Measurements from ENCODE around the gene SLC39A5. TPM values are rescaled to one million over a fixed set of nuclear protein-coding genes. Genes with fewer than 3 reads are reported as not detected.

The SLC39A5 gene
- total and polyA plus RNA-seq, 8 donors, result 0.15 to 450 (median 8.0) TPM; not detected in 3

GRCh38 chr12:56241424-56242303, 11.8 kb downstream of the SLC39A5 start:
- Histone ChIP-seq H3K27ac (no peak overlapping the region), H3K36me3 (peaks cover 68 to 100% (median 99%) of the 10 kb centered on the region in 4 donors), H3K4me3 (no peak overlapping the region), H3K4me1 (no peaks in the 10 kb centered on the region), H3K27me3 (no peaks in the 10 kb centered on the region), H3K9me3 (no peaks in the 10 kb centered on the region)
- 68 to 83% (median 82%) methylated on average over 9 of the region's 9 CpGs for WGBS, 5 donors
- intact Hi-C loops (cut with DNase I; ENCODE audit: low total_unique reads), result no loop called here
- no peak for DNase-seq
- TF ChIP-seq CTCF (IDR thresholded peaks at IDR 0.05) (no peak), POLR2AphosphoS5 (IDR thresholded peaks at IDR 0.05) (no peak), POLR2A (IDR thresholded peaks at IDR 0.05) (no peak), EP300 (IDR thresholded peaks at IDR 0.05) (no peak)

- Histone ChIP-seq H3K27ac (no peak overlapping the region), H3K4me1 (no peaks in the 10 kb centered on the region), H3K9me3 (no peaks in the 10 kb centered on the region), H3K4me3 (no peak overlapping the region), H3K27me3 (no peaks in the 10 kb centered on the region), H3K36me3 (peaks cover 80 to 100% (median 99%) of the 10 kb centered on the region in 4 donors)
- TF ChIP-seq POLR2AphosphoS5 (IDR thresholded peaks at IDR 0.05) (no peak), CTCF (IDR thresholded peaks at IDR 0.05) (no peak), POLR2A (IDR thresholded peaks at IDR 0.05) (no peak), EP300 (IDR thresholded peaks at IDR 0.05) (no peak)
- 75 to 89% (median 84%) methylated on average over 5 to 13 of the region's 13 CpGs for WGBS, 5 donors
- no peak for DNase-seq
- intact Hi-C loops (cut with DNase I; ENCODE audit: low total_unique reads), result no loop called here
Measured at GRCh38 chr12:56242986-56243385, 13.1 kb downstream of the SLC39A5 start.

GRCh38 chr12:56243731-56244181, 13.9 kb downstream of the SLC39A5 start:
- WGBS, 5 donors, result 33 to 64% (median 47%) methylated on average over 3 of the region's 3 CpGs
- no peaks in the 10 kb centered on the region for H3K4me1 ChIP-seq
- H3K27ac ChIP-seq, result no peak overlapping the region
- peaks cover 88 to 100% (median 100%) of the 10 kb centered on the region in 4 donors for H3K36me3 ChIP-seq
- intact Hi-C loops (cut with DNase I; ENCODE audit: low total_unique reads), result no loop called here
- H3K27me3 ChIP-seq, result no peaks in the 10 kb centered on the region
- no peaks in the 10 kb centered on the region for H3K9me3 ChIP-seq
- DNase-seq, result peak; percentile 28 to 70
- TF ChIP-seq POLR2A (IDR thresholded peaks at IDR 0.05), result no peak
- no peak overlapping the region for H3K4me3 ChIP-seq

- no peaks in the 10 kb centered on the region for H3K27me3 ChIP-seq
- peaks cover 90 to 100% (median 100%) of the 10 kb centered on the region in 4 donors for H3K36me3 ChIP-seq
- 82 to 92% (median 91%) methylated on average over 14 of the region's 14 CpGs for WGBS, 5 donors
- DNase-seq, result no peak
- H3K4me1 ChIP-seq, result no peaks in the 10 kb centered on the region
- H3K4me3 ChIP-seq, result no peak overlapping the region
- H3K9me3 ChIP-seq, result no peaks in the 10 kb centered on the region
- H3K27ac ChIP-seq, result no peak overlapping the region
- TF ChIP-seq EP300 (IDR thresholded peaks at IDR 0.05) (no peak), POLR2A (IDR thresholded peaks at IDR 0.05) (no peak), CTCF (IDR thresholded peaks at IDR 0.05) (no peak), POLR2AphosphoS5 (IDR thresholded peaks at IDR 0.05) (no peak)
- intact Hi-C loops (cut with DNase I; ENCODE audit: low total_unique reads), result no loop called here
Measured at GRCh38 chr12:56244494-56244893, 14.6 kb downstream of the SLC39A5 start.

GRCh38 chr12:56247923-56248322, 18.1 kb downstream of the SLC39A5 start:
- H3K36me3 ChIP-seq, result peaks cover 89 to 100% (median 100%) of the 10 kb centered on the region in 4 donors

More at GRCh38 chr12:56247923-56248322, 18.1 kb downstream of the SLC39A5 start:
- Histone ChIP-seq H3K4me1 (no peaks in the 10 kb centered on the region), H3K4me3 (no peak overlapping the region), H3K27ac (no peak overlapping the region), H3K27me3 (no peaks in the 10 kb centered on the region), H3K9me3 (no peaks in the 10 kb centered on the region)
- intact Hi-C loops (cut with DNase I; ENCODE audit: low total_unique reads), result no loop called here
- DNase-seq, result no peak
- WGBS, 5 donors, result 93 to 96% (median 96%) methylated on average over 13 to 16 of the region's 16 CpGs
- no peak for TF ChIP-seq EP300 (IDR thresholded peaks at IDR 0.05)
- TF ChIP-seq POLR2A (IDR thresholded peaks at IDR 0.05), result no peak
- no peak for TF ChIP-seq CTCF (IDR thresholded peaks at IDR 0.05)
- TF ChIP-seq POLR2AphosphoS5 (IDR thresholded peaks at IDR 0.05), result no peak
